Measurements from ENCODE around the gene ARID5A. TPM values are rescaled to one million over a fixed set of nuclear protein-coding genes. Genes with fewer than 3 reads are reported as not detected.

The ARID5A gene
- polyA plus RNA-seq, 1 donor from 2014 or later, result not detected

DNA sequence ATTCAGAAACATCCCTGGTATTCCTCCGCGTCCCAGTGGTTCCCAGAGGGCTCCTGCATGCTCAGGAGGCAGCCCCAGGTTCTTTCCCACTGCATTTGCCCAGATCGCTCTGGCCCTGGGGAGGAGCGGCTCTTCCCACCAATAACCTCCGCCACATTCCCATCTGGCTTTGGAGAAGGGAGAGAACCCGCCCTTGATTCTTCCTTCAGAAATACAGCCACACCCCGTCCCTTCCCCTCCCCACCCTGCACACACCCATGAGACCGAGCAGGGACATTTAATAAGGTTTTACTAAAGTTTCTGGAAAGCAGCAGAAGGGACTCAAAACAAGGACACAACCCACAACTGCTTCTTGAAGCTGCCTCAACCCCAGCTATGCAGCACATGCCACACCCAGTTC lies 21.9 kb downstream of the ARID5A start:
- Histone ChIP-seq H3K4me3 (ENCODE audit: low read length) (no peak overlapping the region), H2AFZ (ENCODE audit: low read depth, low read length) (no peak overlapping the region), H3K9me2 (ENCODE audit: insufficient read depth, low read length) (no peaks in the 10 kb centered on the region), H3K9me3 (ENCODE audit: low read length) (no peaks in the 10 kb centered on the region), H3F3A (ENCODE audit: insufficient read depth, low read length, poor library complexity, severe bottlenecking) (no peaks in the 10 kb centered on the region), H4K20me1 (ENCODE audit: insufficient read depth) (no peaks in the 10 kb centered on the region), H3K27ac (ENCODE audit: low read length) (no peak overlapping the region), H3K79me2 (replicated peaks; ENCODE audit: insufficient read depth, low read length) (no peaks in the 10 kb centered on the region), H3K9ac (ENCODE audit: low read length) (no peak overlapping the region), H3K36me3 (ENCODE audit: insufficient read depth, low read length) (no peaks in the 10 kb centered on the region), H3K27me3 (ENCODE audit: insufficient read depth, low read depth, low read length) (no peaks in the 10 kb centered on the region), H3K4me2 (ENCODE audit: low read length) (no peak overlapping the region)
- TF ChIP-seq EZH2 (IDR thresholded peaks at IDR 0.05; ENCODE audit: borderline replicate concordance, insufficient read depth, low read length, poor library complexity, severe bottlenecking) (no peak), POLR2AphosphoS5 (IDR thresholded peaks at IDR 0.05) (no peak), EP300 (conservative IDR thresholded peaks at IDR 0.05; ENCODE audit: poor library complexity, severe bottlenecking) (no peak), REST (IDR thresholded peaks at IDR 0.05; ENCODE audit: borderline replicate concordance) (no peak), CTCF (IDR thresholded peaks at IDR 0.05; ENCODE audit: poor library complexity, severe bottlenecking) (no peak), RAD21 (conservative IDR thresholded peaks at IDR 0.05) (no peak), TAF1 (IDR thresholded peaks at IDR 0.05; ENCODE audit: low read depth) (no peak), MXI1 (conservative IDR thresholded peaks at IDR 0.05; ENCODE audit: poor library complexity, severe bottlenecking) (no peak), SMC3 (conservative IDR thresholded peaks at IDR 0.05; ENCODE audit: poor library complexity) (no peak)

DNA sequence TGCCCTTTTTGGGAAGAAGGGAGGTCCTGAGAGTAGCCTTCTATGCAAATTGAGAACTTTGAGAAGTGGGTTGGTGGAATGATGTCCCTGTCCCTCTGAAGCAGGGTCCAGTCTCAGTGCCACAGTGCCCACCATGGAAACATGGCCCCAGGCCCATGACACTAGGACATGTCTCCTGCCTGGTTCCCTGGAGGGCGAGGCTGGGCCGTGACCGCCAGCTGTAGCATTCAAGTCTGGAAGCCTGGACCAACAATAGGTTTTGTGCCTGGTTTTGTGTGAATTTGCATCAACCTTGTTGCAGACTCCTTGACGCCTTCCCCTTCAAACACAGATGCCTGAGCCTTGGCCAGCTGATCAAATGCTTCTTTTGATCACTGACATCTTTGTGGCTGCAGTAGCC lies 27.5 kb downstream of the ARID5A start:
- no peak overlapping the region for H3K4me2 ChIP-seq (ENCODE audit: low read length)
- no peak overlapping the region for H3K27ac ChIP-seq (ENCODE audit: low read length)
- no peaks in the 10 kb centered on the region for H3K9me3 ChIP-seq (ENCODE audit: low read length)
- no peak overlapping the region for H3K4me3 ChIP-seq (ENCODE audit: low read length)
- no peaks in the 10 kb centered on the region for H3K9me2 ChIP-seq (ENCODE audit: insufficient read depth, low read length)
- H4K20me1 ChIP-seq (ENCODE audit: insufficient read depth), result no peaks in the 10 kb centered on the region
- no peaks in the 10 kb centered on the region for H3K36me3 ChIP-seq (ENCODE audit: insufficient read depth, low read length)
- H2AFZ ChIP-seq (ENCODE audit: low read depth, low read length), result no peak overlapping the region
- no peaks in the 10 kb centered on the region for H3F3A ChIP-seq (ENCODE audit: insufficient read depth, low read length, poor library complexity, severe bottlenecking)
- no peak overlapping the region for H3K9ac ChIP-seq (ENCODE audit: low read length)
- H3K27me3 ChIP-seq (ENCODE audit: insufficient read depth, low read depth, low read length), result no peaks in the 10 kb centered on the region
- H3K79me2 ChIP-seq (replicated peaks; ENCODE audit: insufficient read depth, low read length), result no peaks in the 10 kb centered on the region
- TF ChIP-seq POLR2AphosphoS5 (IDR thresholded peaks at IDR 0.05), result no peak
- TF ChIP-seq TAF1 (IDR thresholded peaks at IDR 0.05; ENCODE audit: low read depth), result no peak
- TF ChIP-seq MXI1 (conservative IDR thresholded peaks at IDR 0.05; ENCODE audit: poor library complexity, severe bottlenecking), result no peak
- TF ChIP-seq REST (IDR thresholded peaks at IDR 0.05; ENCODE audit: borderline replicate concordance), result no peak
